Stimulated activated naive CD4-positive, alpha-beta T cell treated with Interleukin-2 at 50 U/mL for 16 hours (primary cell): ENCODE measurements around the gene KHDC3L.
"Not testable (repeated sequence)": the region's sequence is repeated elsewhere in the genome, so short reads cannot be mapped to it uniquely, and the experiment has no call there.

Experiments
- DNase-seq: peaks from one replicate; lab custom pipeline; 2025; lab: John Stamatoyannopoulos, UW

Gene KHDC3L

GRCh38 chr6:73369563-73369962, 7.1 kb downstream of the KHDC3L start, which contains the start of gene OOEP:
TSS of gene OOEP (minus strand) at chr6:73369897. CDS start at chr6:73369792, 105 bp downstream.
- no peak for DNase-seq

GRCh38 chr6:73371984-73372383, 9.5 kb downstream of the KHDC3L start:
- no peak for DNase-seq

- no peak for DNase-seq
Observed at GRCh38 chr6:73372516-73372915, 10.1 kb downstream of the KHDC3L start.

GRCh38 chr6:73375216-73375615, 12.8 kb downstream of the KHDC3L start:
- DNase-seq = no peak

GRCh38 chr6:73377225-73377624, 14.8 kb downstream of the KHDC3L start:
- DNase-seq = no peak

- not testable (repeated sequence) for DNase-seq
Observed at GRCh38 chr6:73381531-73381930, 19.1 kb downstream of the KHDC3L start.

GRCh38 chr6:73382462-73383113, 20.1 kb downstream of the KHDC3L start:
- no peak for DNase-seq

GRCh38 chr6:73388433-73388799, 26.0 kb downstream of the KHDC3L start:
- DNase-seq = no peak

- peak; percentile 56 for DNase-seq
Observed at GRCh38 chr6:73388800-73389512, 26.5 kb downstream of the KHDC3L start.

- DNase-seq = no peak
Observed at GRCh38 chr6:73389854-73390253, 27.4 kb downstream of the KHDC3L start.

- no peak for DNase-seq
Observed at GRCh38 chr6:73391675-73392074, 29.2 kb downstream of the KHDC3L start.

GRCh38 chr6:73392188-73392587, 29.7 kb downstream of the KHDC3L start:
- not testable (repeated sequence) for DNase-seq

GRCh38 chr6:73393278-73393677, 30.8 kb downstream of the KHDC3L start:
- no peak for DNase-seq

GRCh38 chr6:73394577-73395354, 32.3 kb downstream of the KHDC3L start, which contains the start of gene DDX43:
TSS of gene DDX43 (plus strand) at chr6:73394828. CDS start at chr6:73394906, 78 bp downstream.
- DNase-seq = peak; percentile 13

GRCh38 chr6:73395875-73396274, 33.4 kb downstream of the KHDC3L start:
- DNase-seq = no peak

GRCh38 chr6:73400656-73401055, 38.2 kb downstream of the KHDC3L start:
- DNase-seq = no peak

GRCh38 chr6:73409395-73409794, 46.9 kb downstream of the KHDC3L start:
- DNase-seq = no peak

GRCh38 chr6:73413102-73413501, 50.6 kb downstream of the KHDC3L start:
- DNase-seq = no peak
